TTC549 (cell line): ENCODE results near the gene CC2D1A.

Experiments used
- FAIRE-seq: peaks from 2 replicates; lab custom pipeline; 2012; peaks lifted over from hg19 to GRCh38; lab: Jason Lieb, UNC

CC2D1A gene

DNA sequence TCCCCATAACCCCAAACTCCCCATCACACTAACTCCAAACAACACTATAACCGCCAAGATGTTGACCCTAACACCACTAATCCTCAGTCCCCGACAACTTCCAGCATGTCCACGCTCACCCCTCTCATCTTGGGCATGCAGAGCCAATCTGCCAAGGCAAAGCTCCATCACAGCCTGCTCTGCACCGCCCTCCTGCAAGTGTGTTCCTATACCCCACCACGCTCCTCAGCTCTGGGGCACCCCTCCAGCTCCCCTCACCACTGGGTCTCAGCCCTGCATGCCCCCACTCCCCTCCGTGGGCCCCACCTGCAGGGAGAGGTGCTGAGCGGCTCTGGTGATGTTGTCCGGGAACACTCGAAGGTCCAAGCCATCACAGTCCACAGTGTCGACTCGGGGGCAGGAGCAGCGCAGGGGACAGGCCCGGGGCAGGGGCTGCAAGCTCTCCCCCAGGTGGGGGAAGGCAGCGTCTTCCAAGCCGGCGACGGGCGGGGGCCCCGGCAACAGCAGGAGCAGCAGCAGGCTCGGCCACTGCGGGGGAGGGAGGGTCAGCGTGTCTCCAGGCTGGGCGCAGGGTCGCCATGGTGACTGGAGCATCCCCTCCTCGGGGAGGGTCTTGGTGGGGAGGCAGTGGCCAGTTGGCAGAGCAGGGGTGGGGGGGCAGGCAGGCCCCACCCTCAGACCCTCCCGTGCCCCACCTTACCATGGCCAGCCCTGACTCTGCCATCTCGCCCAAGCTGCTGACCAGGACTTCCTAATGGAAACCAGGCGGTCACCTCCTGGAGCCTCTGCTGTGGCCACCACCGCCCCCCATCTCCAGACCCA lies 31.7 kb downstream of the CC2D1A start:
- no peak for FAIRE-seq

GRCh38 chr19:13938301-13939064 lies 32.5 kb downstream of the CC2D1A start, which contains the start of gene PODNL1:
Gene PODNL1 (minus strand): TSS chr19:13938417. CDS start chr19:13938181, 236 bp downstream.
- no peak for FAIRE-seq

DNA sequence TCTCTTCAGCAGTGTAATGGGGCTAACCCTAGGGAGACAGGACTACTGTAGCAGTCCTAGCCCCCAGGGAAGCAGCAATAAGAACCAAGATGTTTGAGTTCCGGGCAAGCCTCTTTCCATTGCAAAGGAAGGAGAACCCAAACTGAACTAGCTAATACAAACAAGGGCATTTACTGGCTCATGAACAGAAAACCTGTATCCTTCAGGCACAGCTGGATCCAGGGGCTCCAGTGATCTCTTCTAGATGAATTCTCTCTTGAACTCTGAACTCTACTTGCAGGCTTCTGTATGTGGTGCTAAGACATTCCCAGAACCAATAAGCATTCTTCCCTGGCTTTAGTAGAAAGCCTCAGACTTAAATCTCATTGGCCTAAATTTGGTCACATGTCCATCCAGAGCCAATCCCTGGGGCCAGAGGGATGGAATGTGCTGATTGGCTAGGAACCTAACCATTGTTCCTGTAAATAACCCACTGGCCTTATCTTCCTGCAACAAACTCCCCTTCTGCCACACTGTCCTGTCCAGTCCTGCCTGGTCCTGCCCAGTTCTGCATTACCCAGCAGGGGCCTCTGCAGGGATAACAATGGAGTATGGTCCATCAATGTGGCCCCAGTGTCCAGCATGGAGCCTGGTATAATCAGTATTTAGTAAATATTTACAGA lies 36.2 kb downstream of the CC2D1A start:
- FAIRE-seq = no peak

GRCh38 chr19:13946414-13946813 lies 40.4 kb downstream of the CC2D1A start:
- FAIRE-seq = no peak

DNA sequence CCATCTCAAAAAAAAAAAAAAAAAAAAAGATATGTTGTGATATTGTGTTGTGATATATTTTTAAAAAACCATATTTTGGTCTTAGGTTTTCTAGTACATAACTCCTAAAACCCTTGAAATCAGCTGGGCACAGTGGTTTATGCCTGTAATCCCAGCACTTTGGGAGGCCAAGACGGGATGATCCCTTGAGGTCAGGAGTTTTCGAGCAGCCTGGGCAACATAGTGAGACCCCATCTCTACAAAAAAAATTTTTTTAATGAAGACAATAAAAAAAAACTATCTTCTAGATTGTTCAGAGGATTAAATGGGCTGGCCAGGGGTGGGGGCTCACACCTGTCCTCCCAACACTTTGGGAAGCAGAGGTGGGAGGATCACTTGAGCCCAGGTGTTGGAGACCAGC lies 45.0 kb downstream of the CC2D1A start:
- FAIRE-seq = no peak

DNA sequence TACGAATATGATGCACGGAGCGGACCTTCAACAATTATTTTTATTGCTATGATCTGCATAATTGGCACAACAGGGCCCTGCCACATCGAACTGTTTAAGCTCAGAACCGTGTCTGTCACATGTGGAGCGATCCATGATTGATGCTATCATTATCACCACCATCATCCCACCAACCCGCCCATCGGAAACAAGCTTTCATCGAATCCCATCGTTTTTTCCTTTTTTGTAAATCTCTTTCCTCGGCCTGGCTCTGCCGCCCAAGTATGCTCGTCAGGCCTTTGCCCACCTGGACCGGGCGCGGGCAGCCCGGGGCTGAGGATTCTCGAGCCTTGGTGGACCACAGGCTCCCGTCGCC lies 45.8 kb downstream of the CC2D1A start:
- no peak for FAIRE-seq

- FAIRE-seq = peak; percentile 94
Measured at GRCh38 chr19:13952154-13952930, 46.3 kb downstream of the CC2D1A start, which contains the start of gene DCAF15. Gene DCAF15 (plus strand): TSS chr19:13952509. CDS start chr19:13952513, 4 bp downstream.

DNA sequence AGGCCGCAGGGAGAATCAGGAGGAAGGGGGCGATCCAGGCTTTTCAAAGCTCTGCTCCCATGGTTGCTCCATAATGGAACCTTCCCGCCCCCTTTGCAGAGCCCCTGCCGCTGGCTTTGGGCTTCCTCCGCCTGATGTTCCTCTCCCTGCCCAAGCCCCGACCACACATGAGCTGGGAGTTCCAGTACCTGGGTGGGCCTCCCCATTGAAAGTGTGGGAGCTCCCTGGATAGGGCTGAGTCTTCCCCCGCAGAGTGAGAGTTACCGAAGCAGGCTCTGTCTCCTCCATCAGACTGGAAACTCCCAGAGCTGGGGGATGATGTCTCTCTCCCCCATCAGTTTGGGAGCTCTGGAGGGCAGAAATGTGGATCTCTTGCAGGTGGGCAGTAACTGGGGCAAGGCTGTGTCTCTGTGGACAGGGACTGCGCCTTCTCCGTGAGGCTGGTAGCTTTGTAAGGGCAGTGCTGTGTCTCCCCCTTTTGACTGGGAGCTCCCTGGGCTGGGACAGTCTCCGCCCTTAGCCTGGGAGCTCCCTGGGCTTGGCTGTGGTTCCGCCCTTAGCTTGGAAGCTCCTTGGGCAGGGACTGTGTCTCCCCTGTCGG lies 47.0 kb downstream of the CC2D1A start:
- no peak for FAIRE-seq

- no peak for FAIRE-seq
Measured at GRCh38 chr19:13954185-13954584, 48.2 kb downstream of the CC2D1A start.

DNA sequence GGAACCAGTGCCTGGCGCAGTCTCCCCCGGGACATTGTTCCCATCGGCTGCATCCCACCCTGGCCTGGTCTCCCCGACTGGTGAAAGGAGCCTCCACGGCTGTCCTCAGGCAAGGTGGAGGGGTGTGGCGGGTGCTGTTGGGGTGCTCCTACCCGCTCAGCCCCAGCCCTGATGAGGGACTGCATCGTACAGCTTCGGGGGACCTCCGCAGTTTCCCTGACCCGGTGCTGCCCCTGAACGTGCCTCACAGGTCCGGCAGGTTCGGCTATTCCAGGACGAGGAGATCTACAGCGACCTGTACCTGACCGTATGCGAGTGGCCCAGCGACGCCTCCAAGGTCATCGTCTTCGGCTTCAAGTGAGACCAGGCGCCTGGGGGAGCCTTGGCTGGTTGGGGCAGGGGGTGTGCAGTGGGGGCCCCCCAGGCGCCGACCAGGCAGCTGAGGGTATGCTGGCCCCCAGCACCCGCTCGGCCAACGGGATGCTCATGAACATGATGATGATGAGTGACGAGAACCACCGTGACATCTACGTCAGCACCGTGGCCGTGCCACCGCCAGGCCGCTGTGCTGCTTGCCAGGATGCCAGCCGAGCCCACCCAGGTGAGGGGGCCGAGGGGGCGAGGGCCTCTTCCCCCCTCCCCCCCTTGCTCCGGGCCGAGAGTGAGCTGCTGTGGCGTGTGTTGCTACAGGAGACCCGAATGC lies 49.8 kb downstream of the CC2D1A start:
- FAIRE-seq = no peak

DNA sequence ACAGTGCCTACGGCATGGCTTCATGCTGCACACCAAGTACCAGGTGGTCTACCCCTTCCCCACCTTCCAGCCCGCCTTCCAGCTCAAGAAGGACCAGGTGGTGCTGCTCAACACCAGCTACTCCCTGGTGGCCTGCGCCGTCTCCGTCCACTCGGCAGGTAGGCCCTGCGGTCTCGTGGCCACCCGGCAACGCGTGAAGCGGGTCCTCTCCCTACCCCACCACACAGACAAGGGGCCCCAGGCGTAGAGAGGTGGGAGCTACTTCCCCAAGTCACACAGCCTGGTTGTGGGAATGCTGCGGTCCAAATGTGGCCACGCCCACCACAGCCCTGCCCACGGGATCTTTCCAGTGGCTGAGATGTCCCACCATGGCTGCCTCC lies 50.4 kb downstream of the CC2D1A start:
- FAIRE-seq = no peak

DNA sequence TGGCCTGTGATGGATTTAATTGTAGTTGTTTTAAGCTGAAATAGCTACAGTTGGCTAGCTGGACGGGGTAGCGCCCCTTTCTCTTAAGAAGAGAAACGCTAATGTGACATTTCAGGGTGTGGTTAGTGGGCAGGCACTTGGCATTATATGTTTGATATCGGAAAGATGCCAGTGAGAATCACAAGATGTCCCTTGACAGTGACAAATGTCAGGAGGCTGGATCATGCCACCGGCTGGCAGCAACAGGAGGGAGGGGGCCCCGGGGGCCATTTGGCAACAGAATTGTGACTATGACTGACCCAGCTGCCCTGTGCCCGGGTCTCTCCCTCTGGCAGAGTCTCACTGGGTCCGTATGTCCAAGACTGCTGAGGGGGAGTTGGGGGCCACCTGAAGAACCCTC lies 51.0 kb downstream of the CC2D1A start:
- no peak for FAIRE-seq

DNA sequence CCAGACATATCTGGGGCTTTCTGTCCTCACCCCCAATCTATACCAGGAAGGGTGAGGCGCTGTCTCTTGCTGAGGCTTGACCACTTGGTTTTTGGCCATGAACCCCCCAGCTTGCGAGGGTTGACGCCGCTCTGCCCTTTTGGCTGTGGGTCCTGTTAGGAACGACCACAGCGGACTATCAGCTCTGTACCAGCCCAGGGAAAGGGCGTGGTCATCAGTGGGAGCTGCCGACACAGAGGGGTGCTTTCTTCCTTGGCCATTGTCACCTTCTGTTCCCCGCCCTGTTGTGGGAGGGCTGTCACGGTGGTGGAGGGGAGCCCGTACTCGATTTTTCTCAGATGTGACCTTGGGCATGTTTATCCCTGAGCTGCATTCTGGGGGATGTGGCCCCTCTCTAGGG lies 52.0 kb downstream of the CC2D1A start:
- FAIRE-seq = no peak

GRCh38 chr19:13959141-13959961 lies 53.4 kb downstream of the CC2D1A start:
- no peak for FAIRE-seq

DNA sequence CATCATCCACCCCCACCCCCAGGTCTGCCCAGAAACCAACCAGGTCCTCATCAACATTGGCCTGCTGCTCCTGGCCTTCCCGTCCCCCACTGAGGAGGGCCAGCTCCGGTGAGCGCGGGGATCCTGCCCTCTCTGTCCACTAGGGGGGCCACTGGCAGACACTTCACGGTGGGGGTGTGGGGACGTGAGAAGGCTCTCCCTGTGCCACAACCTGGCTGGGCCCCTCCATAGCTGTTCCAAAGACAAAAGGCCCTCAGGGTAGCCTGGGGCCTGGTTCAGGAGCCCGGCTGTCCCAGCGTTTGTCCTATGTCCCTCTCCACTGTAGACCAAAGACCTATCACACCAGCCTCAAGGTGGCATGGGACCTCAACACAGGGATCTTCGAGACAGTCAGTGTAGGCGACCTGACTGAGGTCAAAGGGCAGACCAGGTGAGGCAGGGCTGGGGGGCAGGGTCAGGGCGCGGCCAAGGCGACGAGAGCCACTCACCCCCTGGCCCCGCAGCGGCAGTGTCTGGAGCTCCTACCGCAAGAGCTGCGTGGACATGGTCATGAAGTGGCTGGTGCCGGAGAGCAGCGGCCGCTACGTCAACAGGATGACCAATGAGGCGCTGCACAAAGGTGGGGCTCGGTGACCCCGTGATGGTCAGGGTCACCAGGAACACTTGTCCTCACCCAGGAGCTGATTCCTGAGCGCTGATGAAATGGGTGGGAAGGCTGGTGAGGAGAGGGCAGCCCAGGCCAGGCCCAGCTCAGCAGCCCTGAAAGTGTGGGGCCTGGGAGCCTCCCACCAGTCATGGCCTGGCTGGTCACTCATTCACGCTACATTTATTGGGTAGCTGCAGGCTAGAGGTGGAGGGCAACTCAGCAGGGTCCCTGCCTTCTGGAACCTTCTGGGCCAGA lies 54.2 kb downstream of the CC2D1A start:
- no peak for FAIRE-seq

- FAIRE-seq = no peak
Measured at GRCh38 chr19:13960863-13961784, 55.1 kb downstream of the CC2D1A start.

DNA sequence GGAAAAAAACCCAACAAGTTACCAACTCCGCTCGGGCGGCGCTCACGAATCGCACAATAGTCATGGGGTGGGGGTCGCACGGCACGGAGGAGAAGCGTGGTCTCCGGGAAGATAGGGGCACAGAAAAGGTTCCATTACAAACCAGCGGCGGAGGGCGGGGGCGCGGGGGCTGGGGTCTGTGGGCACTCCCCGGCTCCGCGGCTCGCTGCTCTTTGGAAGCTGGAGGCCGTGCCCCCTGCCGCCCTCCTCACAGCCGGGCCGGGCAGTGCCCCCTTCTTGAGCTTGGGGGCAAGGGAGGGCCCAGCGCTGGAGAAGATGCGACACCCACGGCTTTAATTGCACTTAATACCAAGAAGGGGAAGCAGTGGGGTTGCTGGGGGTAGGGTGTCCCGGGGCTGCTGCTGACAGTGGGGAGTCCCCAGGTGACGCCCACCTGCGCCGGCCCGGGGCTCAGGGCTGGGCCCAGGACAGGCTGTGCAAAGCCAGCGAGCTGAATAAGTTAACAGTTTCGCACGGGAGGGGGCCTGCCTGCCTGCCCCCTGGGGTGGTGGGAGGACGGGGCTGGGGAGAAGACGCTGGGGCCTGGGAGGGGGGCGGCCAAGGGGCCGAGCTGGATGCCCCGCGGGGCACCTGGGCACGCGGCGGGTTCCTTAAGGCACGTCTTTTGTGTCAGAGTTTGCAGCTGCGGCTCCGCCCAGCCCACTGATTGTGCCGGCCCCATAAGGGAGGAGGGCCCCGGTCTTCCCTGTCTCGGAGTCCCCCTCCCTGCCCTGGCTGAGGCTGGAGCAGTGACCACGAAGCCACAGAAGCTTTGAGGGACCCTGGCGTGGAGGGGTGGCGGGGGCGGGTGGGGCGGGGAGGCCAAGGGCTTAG lies 56.1 kb downstream of the CC2D1A start:
- no peak for FAIRE-seq
